MM.1S (cell line): Measurements from ENCODE around the gene OR8D2.

Source experiments
- CTCF ChIP-seq: fragments of 300-600 bp; sonication (generic); IDR thresholded peaks from 2 replicates; pipeline ENCODE4 v1.5.1; 2016; ENCODE audit warnings: antibody characterized with exemption, low read length, mixed read lengths
- EZH2 ChIP-seq: fragments of 300-600 bp; sonication (generic); optimal IDR thresholded peaks from 2 replicates; pipeline ENCODE3; 2017; ENCODE audit warnings: low read depth, mild to moderate bottlenecking, antibody characterized with exemption, low read length, mixed read lengths
- EZH2phosphoT487 ChIP-seq: fragments of 300-600 bp; sonication (generic); IDR thresholded peaks from 2 replicates; pipeline ENCODE4 v1.6.1; 2018; ENCODE audit warnings: antibody characterized with exemption, low read length

GRCh38 chr11:124313131-124313530 lies 6.9 kb downstream of the OR8D2 start:
- TF ChIP-seq CTCF (no peak), EZH2phosphoT487 (no peak), EZH2 (no peak)
